Gastroesophageal sphincter (tissue), 4 donors: ENCODE data around the gene TMEM235. TPM values are rescaled to one million over a fixed set of nuclear protein-coding genes. Genes with fewer than 3 reads are reported as not detected.
A peak's percentile ranks its signal among the peaks of the same experiment; 100 is the strongest.

Experiments used
- ATAC-seq: fragments of 150-250 bp; one replicate; pipeline ENCODE4 v1.9.1; 2016; ENCODE audit warnings: mild to moderate bottlenecking, moderate library complexity
- H3K27ac ChIP-seq, 4 donors: fragments of 200-600 bp; sonication (generic) in 3 of 4; 1 replicate in 3 of 4; 2 replicates in 1 of 4; pipeline ENCODE4 v1.5.1; 2016 to 2019
- H3K27me3 ChIP-seq: fragments of 200-600 bp; sonication (generic); one replicate; pipeline ENCODE4 v1.5.1; 2019
- H3K36me3 ChIP-seq, 2 donors: fragments of 200-600 bp; sonication (generic); one replicate each; pipeline ENCODE4 v1.5.1; 2019; ENCODE audit warnings: control low read depth in 1 of 2
- H3K4me1 ChIP-seq, 3 donors: fragments of 200-600 bp; sonication (generic); 1 replicate in 2 of 3; 2 replicates in 1 of 3; pipeline ENCODE4 v1.5.1; 2016 to 2019; ENCODE audit warnings: control low read depth in 2 of 3
- H3K4me3 ChIP-seq, 2 donors: fragments of 200-600 bp; sonication (generic); one replicate each; pipeline ENCODE4 v1.5.1; 2019; ENCODE audit warnings: mild to moderate bottlenecking in 1 of 2, moderate library complexity in 1 of 2
- H3K9me3 ChIP-seq, 3 donors: fragments of 200-600 bp; sonication (generic); one replicate each; pipeline ENCODE4 v1.5.1; 2017 to 2019; ENCODE audit warnings: control low read depth in 2 of 3
- CTCF ChIP-seq, 4 experiments: fragments of 200-600 bp in 2 of 4; fragments of 450-650 bp in 2 of 4; sonication (generic) in 1 of 4; IDR thresholded peaks; one replicate each; pipeline ENCODE4 v1.5.1; 2017 to 2019; ENCODE audit warnings: antibody characterized with exemption in 4 of 4, mild to moderate bottlenecking in 2 of 4, moderate library complexity in 2 of 4
- EP300 ChIP-seq: sonication (generic); formaldehyde crosslinking; IDR thresholded peaks from one replicate; pipeline ENCODE4 v1.6.1; 2017; ENCODE audit warnings: antibody characterized with exemption, mild to moderate bottlenecking
- POLR2A ChIP-seq, 2 donors: fragments of 450-650 bp; IDR thresholded peaks; one replicate each; pipeline ENCODE4 v1.6.1; 2017; ENCODE audit warnings: antibody characterized with exemption in 2 of 2, mild to moderate bottlenecking in 2 of 2, moderate library complexity in 1 of 2
- POLR2AphosphoS5 ChIP-seq: sonication (generic); formaldehyde crosslinking; IDR thresholded peaks from one replicate; pipeline ENCODE4 v1.6.1; 2017; ENCODE audit warnings: antibody characterized with exemption
- WGBS, 2 donors: methylation state at CpG; one replicate each; pipeline ENCODE4 v1.1.5; 2018; ENCODE audit warnings: low coverage in 1 of 2; 5-methylcytosine and 5-hydroxymethylcytosine counted together
- total RNA-seq, 4 donors: library from RNA; depleted of rRNA; stranded (reverse); fragments of >200 nt; gene quantifications; one replicate each; pipeline ENCODE4 v1.1.0, GENCODE V29; 2016

TMEM235 gene
- total RNA-seq, 4 donors from 2014 or later = not detected

GRCh38 chr17:78249818-78250806 lies 18.7 kb downstream of the TMEM235 start:
- no peak overlapping the region for H3K27ac ChIP-seq
- 47 to 69% methylated on average over 5 to 10 of the region's 20 CpGs for WGBS, 2 donors
- no peak overlapping the region for H3K4me3 ChIP-seq
- no peaks in the 10 kb centered on the region for H3K36me3 ChIP-seq
- H3K9me3 ChIP-seq = no peaks in the 10 kb centered on the region
- no peak for TF ChIP-seq CTCF (IDR thresholded peaks at IDR 0.05)
- no peak for TF ChIP-seq EP300
- no peak for TF ChIP-seq POLR2A (IDR thresholded peaks at IDR 0.05)
- TF ChIP-seq POLR2AphosphoS5 = no peak
- no peak for ATAC-seq
- peaks cover 0 to 38% (median 8%) of the 10 kb centered on the region in 3 donors for H3K4me1 ChIP-seq
- peaks cover 16% of the 10 kb centered on the region for H3K27me3 ChIP-seq

- no peaks in the 10 kb centered on the region for H3K36me3 ChIP-seq
- H3K9me3 ChIP-seq = no peaks in the 10 kb centered on the region
- TF ChIP-seq EP300 = no peak
- peak in 3 of 4 experiments; percentile 98 to 100 (median 99) for TF ChIP-seq CTCF (IDR thresholded peaks at IDR 0.05)
- TF ChIP-seq POLR2AphosphoS5 = peak; percentile 44
- TF ChIP-seq POLR2A (IDR thresholded peaks at IDR 0.05) = no peak
- peaks cover 16% of the 10 kb centered on the region for H3K27me3 ChIP-seq
- peak; percentile 80 for ATAC-seq
- WGBS, 2 donors = 81% methylated on average over 3 of the region's 27 CpGs; no CpG with 5 or more reads in 1 of the 2 donors
- no peak overlapping the region for H3K4me3 ChIP-seq
- H3K4me1 ChIP-seq = peaks cover 0 to 38% (median 8%) of the 10 kb centered on the region in 3 donors
- no peak overlapping the region for H3K27ac ChIP-seq
These were observed 19.7 kb downstream of the TMEM235 start for GRCh38 chr17:78250891-78251772.

GRCh38 chr17:78251773-78252103 lies 20.3 kb downstream of the TMEM235 start:
- no peak overlapping the region for H3K27ac ChIP-seq
- no peak for ATAC-seq
- peaks cover 16% of the 10 kb centered on the region for H3K27me3 ChIP-seq
- H3K9me3 ChIP-seq = no peaks in the 10 kb centered on the region
- H3K4me1 ChIP-seq = peaks cover 0 to 38% (median 8%) of the 10 kb centered on the region in 3 donors
- no peak overlapping the region for H3K4me3 ChIP-seq
- 53% methylated on average over 2 of the region's 6 CpGs; no CpG with 5 or more reads in 1 of the 2 donors for WGBS, 2 donors
- H3K36me3 ChIP-seq = no peaks in the 10 kb centered on the region
- no peak for TF ChIP-seq POLR2AphosphoS5
- TF ChIP-seq EP300 = no peak
- no peak for TF ChIP-seq POLR2A (IDR thresholded peaks at IDR 0.05)
- no peak for TF ChIP-seq CTCF (IDR thresholded peaks at IDR 0.05)

GRCh38 chr17:78252111-78252634 lies 20.7 kb downstream of the TMEM235 start:
- H3K27me3 ChIP-seq = peaks cover 16% of the 10 kb centered on the region
- H3K4me3 ChIP-seq = no peak overlapping the region
- WGBS, 2 donors = 82% methylated on average over 5 of the region's 12 CpGs; no CpG with 5 or more reads in 1 of the 2 donors
- no peak overlapping the region for H3K27ac ChIP-seq
- no peaks in the 10 kb centered on the region for H3K36me3 ChIP-seq
- H3K9me3 ChIP-seq = no peaks in the 10 kb centered on the region
- TF ChIP-seq CTCF (IDR thresholded peaks at IDR 0.05) = no peak
- no peak for TF ChIP-seq POLR2AphosphoS5
- no peak for TF ChIP-seq POLR2A (IDR thresholded peaks at IDR 0.05)
- no peak for TF ChIP-seq EP300
- H3K4me1 ChIP-seq = peaks cover 0 to 38% (median 8%) of the 10 kb centered on the region in 3 donors
- no peak for ATAC-seq
